ENCODE measurements around the gene DNAJA4. TPM values are rescaled to one million over a fixed set of nuclear protein-coding genes. Genes with fewer than 3 reads are reported as not detected.

DNAJA4 gene
- total RNA-seq, 1 donor from 2014 or later, result 34.4 TPM

DNA sequence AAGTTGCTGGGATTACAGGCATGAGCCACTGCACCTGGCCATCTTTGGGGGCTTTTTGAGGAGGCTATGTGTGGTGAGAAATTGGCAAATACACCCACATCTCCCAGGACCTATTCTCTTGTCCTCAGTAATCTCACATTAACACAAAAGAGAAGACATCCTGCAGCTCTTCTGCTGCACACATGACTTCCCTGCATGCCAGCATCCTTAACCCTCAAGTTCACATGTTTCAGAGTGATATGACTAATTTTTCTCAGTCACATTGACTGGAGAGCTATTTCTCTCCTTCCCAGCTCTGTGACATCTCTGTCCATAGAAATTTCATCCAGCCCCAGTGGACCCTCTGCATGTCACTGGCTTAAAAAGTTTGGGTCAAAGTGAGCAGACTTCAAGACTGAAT lies 37.0 kb downstream of the DNAJA4 start:
- no peaks in the 10 kb centered on the region for H3K9me3 ChIP-seq
- TF ChIP-seq, protein P1, sequence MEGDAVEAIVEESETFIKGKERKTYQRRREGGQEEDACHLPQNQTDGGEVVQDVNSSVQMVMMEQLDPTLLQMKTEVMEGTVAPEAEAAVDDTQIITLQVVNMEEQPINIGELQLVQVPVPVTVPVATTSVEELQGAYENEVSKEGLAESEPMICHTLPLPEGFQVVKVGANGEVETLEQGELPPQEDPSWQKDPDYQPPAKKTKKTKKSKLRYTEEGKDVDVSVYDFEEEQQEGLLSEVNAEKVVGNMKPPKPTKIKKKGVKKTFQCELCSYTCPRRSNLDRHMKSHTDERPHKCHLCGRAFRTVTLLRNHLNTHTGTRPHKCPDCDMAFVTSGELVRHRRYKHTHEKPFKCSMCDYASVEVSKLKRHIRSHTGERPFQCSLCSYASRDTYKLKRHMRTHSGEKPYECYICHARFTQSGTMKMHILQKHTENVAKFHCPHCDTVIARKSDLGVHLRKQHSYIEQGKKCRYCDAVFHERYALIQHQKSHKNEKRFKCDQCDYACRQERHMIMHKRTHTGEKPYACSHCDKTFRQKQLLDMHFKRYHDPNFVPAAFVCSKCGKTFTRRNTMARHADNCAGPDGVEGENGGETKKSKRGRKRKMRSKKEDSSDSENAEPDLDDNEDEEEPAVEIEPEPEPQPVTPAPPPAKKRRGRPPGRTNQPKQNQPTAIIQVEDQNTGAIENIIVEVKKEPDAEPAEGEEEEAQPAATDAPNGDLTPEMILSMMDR (IDR thresholded peaks at IDR 0.05), result no peak
- H3K27ac ChIP-seq, result no peak overlapping the region
- no peaks in the 10 kb centered on the region for H3K36me3 ChIP-seq
- DNase-seq, result no peak
- H3K4me3 ChIP-seq, result no peak overlapping the region
- no peak for ATAC-seq
- peaks cover 14% of the 10 kb centered on the region for H3K27me3 ChIP-seq (ENCODE audit: low read depth)
- peaks cover 17% of the 10 kb centered on the region for H3K4me1 ChIP-seq
- intact Hi-C loops (cut with DNase I), result loop anchor here (10.0 kb wide), 1 partner anchor 123 kb away; no protein-coding TSS in a partner anchor

DNA sequence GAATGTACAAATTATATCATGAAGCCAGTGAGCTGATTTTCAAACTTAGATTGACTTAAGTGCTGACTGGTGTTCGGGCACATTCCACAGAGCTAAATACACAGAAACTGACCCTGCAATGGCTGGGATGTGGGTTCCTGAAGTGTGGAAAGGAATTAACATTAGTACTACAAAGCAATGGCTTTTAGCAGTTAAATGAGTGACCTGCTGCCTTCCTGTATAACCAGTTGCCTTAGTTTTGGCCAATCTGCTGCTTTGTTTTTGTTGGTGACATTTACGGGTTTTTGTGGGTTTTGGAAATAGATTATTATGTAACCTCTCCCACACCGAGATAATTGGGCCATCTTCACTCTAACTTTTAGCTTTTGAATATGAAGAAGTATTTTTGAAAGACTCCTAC lies 37.5 kb downstream of the DNAJA4 start:
- intact Hi-C loops (cut with DNase I), result loop anchor here (10.0 kb wide), 1 partner anchor 123 kb away; no protein-coding TSS in a partner anchor
- no peaks in the 10 kb centered on the region for H3K36me3 ChIP-seq
- H3K4me3 ChIP-seq, result no peak overlapping the region
- peaks cover 17% of the 10 kb centered on the region for H3K4me1 ChIP-seq
- H3K27me3 ChIP-seq (ENCODE audit: low read depth), result peaks cover 14% of the 10 kb centered on the region
- no peak overlapping the region for H3K27ac ChIP-seq
- no peaks in the 10 kb centered on the region for H3K9me3 ChIP-seq
- DNase-seq (no peak), ATAC-seq (no peak)
- TF ChIP-seq, protein P1 (IDR thresholded peaks at IDR 0.05), result no peak

DNA sequence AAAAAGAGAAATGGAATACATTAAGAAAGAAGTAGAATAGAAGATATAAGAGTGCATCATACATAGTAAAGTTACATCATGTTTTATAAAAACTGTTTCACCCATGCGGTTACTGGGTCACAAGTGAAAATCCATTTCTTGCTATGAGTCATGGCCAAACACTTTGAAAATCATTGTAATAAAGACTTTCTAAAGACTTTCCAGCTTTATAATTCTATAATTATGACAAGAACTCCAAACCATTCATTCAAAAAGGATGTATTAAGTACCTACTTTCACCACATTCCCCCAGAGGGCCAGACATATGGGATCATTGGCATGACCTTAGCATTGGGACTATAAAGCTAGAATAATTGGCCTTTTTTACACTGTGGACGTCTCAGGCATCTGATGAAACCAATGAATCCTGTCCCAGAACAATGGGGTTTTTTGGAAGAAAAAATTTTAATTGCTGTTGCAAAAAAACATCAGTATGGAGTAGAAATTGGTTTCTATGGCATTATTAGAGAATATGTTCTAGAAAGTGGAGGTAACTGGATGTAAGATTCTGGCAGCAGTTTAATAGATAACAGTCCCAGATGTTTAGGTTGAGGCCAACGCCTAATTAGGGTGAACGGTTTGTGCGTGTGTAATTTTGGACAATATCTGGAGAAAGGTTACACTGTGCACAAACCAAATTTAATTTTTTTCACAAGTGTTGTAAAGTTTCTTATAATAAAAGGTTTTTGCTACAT lies 38.4 kb downstream of the DNAJA4 start:
- peaks cover 14% of the 10 kb centered on the region for H3K27me3 ChIP-seq (ENCODE audit: low read depth)
- ATAC-seq (no peak), DNase-seq (no peak)
- no peak overlapping the region for H3K4me3 ChIP-seq
- H3K9me3 ChIP-seq, result no peaks in the 10 kb centered on the region
- H3K27ac ChIP-seq, result no peak overlapping the region
- no peaks in the 10 kb centered on the region for H3K36me3 ChIP-seq
- peaks cover 13% of the 10 kb centered on the region for H3K4me1 ChIP-seq
- TF ChIP-seq, protein P1 (IDR thresholded peaks at IDR 0.05), result no peak
- intact Hi-C loops (cut with DNase I), result loop anchor here (10.0 kb wide), 1 partner anchor 122 kb away; no protein-coding TSS in a partner anchor

DNA sequence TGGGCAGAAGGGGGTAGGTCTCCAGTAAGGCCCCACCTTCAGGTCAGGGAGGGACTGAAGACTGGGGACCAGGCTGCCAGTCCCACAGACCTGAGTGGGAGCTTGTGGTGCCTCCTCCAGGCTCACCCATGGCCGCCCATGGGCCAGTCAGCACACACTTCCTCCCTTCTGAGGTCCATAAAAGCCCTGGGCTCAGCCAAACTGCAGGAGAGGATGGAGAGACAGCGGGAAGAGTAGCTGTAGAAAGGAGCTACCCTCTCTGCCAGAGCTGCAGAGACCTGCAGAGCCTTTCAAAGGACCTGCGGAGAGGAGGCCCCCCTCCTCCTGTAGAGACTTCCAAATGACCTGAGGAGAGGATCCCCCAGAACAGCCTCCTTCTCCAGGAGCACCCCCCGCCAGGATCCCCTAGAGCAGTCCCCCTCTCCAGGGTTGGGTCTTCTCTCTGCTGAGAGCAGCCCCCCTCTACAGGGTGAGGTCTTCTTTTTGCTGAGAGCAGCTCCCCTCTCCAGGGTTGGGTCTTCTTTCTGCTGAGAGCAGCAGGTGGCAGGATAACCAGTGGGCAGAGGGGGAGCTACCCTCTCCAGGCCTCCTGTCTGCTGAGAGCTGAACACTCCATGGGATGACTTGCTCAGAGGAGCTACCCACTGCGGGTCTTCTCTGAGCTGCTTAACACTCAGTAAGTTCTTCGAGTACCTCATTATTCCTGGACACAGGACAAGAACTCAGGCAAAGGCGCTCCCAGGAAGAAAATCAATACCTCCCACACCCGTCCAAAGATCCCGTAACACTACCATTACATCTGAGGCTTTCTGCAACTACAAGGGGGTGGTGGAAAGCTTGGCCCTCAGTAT lies 40.1 kb downstream of the DNAJA4 start:
- H3K4me1 ChIP-seq, result peaks cover 6% of the 10 kb centered on the region
- H3K4me3 ChIP-seq, result no peak overlapping the region
- ATAC-seq (no peak), DNase-seq (no peak)
- no peaks in the 10 kb centered on the region for H3K36me3 ChIP-seq
- H3K27ac ChIP-seq, result no peak overlapping the region
- intact Hi-C loops (cut with DNase I), result loop anchor here (10.0 kb wide), 1 partner anchor 120 kb away; no protein-coding TSS in a partner anchor
- peaks cover 14% of the 10 kb centered on the region for H3K27me3 ChIP-seq (ENCODE audit: low read depth)
- H3K9me3 ChIP-seq, result no peaks in the 10 kb centered on the region
- TF ChIP-seq, protein P1 (IDR thresholded peaks at IDR 0.05), result no peak

DNA sequence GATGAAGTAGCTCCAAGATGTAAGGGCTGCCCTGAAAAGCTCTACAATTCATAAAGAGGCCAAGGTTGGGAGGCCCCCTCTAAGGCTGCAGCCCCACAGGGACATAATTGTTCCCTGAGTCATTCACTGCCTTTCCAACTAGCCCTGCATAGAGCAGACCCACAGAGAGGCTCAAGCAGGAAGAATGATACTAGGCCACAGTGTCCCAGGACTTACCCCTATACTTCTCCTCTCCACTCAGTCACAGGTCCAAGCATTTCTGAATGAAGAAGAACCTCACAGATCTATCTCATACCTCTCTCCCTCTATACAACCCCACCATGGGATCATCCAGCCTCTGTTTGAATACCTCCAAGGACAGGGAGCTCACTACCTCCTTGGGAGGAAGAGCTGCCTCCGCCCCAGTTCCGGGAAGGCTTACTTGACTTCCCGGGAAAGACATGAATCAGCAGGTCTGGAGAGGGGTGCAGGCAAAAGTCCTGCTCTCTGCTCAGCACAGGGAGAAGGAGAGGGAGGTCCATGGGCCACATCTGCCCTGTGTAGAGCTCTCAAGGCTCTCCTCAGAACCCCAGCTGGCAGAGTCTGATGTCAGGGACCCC lies 41.9 kb downstream of the DNAJA4 start:
- H3K36me3 ChIP-seq, result no peaks in the 10 kb centered on the region
- H3K4me1 ChIP-seq, result peaks cover 6% of the 10 kb centered on the region
- H3K4me3 ChIP-seq, result no peak overlapping the region
- H3K27ac ChIP-seq, result no peak overlapping the region
- intact Hi-C loops (cut with DNase I), result loop anchor here (10.0 kb wide), 1 partner anchor 119 kb away; no protein-coding TSS in a partner anchor
- peaks cover 14% of the 10 kb centered on the region for H3K27me3 ChIP-seq (ENCODE audit: low read depth)
- no peak for DNase-seq
- TF ChIP-seq, protein P1 (IDR thresholded peaks at IDR 0.05), result no peak
- no peaks in the 10 kb centered on the region for H3K9me3 ChIP-seq
- no peak for ATAC-seq

Data from lower lobe of right lung (tissue), 2 donors.